Heart right ventricle (tissue), 16 donors: ENCODE data around the gene TPRX1. TPM values are rescaled to one million over a fixed set of nuclear protein-coding genes. Genes with fewer than 3 reads are reported as not detected.

Experiments used
- ATAC-seq, 8 donors: fragments of 200-7000 bp; cut with Tn5 transposase; one replicate each; pipeline ENCODE4 v1.9.1; 2020; ENCODE audit warnings: mild to moderate bottlenecking in 8 of 8, moderate library complexity in 8 of 8, moderate number of reproducible peaks in 1 of 8
- DNase-seq, 2 donors: peaks; one replicate each; pipeline ENCODE4 v3.0.0-alpha.2; 2020
- H3K27ac ChIP-seq, 10 donors: fragments of 200-600 bp; sonication (generic) in 2 of 10; one replicate each; pipeline versions ENCODE4 v1.5.0 to v1.8.0; 2020 to 2022; ENCODE audit warnings: mild to moderate bottlenecking in 3 of 10
- H3K27me3 ChIP-seq, 7 donors: fragments of 200-600 bp; one replicate each; pipeline ENCODE4 v1.8.0; 2021 to 2022; ENCODE audit warnings: mild to moderate bottlenecking in 2 of 7
- H3K36me3 ChIP-seq, 9 donors: fragments of 200-600 bp; sonication (generic) in 1 of 9; one replicate each; pipeline versions ENCODE4 v1.5.0 to v1.8.0; 2020 to 2022; ENCODE audit warnings: mild to moderate bottlenecking in 2 of 9
- H3K4me1 ChIP-seq, 9 donors: fragments of 200-600 bp; sonication (generic) in 1 of 9; one replicate each; pipeline versions ENCODE4 v1.5.0 to v1.8.0; 2020 to 2022; ENCODE audit warnings: mild to moderate bottlenecking in 4 of 9
- H3K4me3 ChIP-seq, 10 donors: fragments of 200-600 bp; sonication (generic) in 2 of 10; one replicate each; pipeline versions ENCODE4 v1.5.0 to v1.8.0; 2020 to 2022; ENCODE audit warnings: mild to moderate bottlenecking in 7 of 10, moderate library complexity in 2 of 10
- H3K9me3 ChIP-seq, 11 donors: fragments of 200-600 bp in 10 of 11; sonication (generic) in 2 of 11; one replicate each; pipeline versions ENCODE4 v1.5.0 to v1.8.0; 2013 to 2022; ENCODE audit warnings: mild to moderate bottlenecking in 2 of 11, control low read depth in 1 of 11, moderate library complexity in 1 of 11
- CTCF ChIP-seq, 9 donors: fragments of 200-600 bp; sonication (generic) in 2 of 9; IDR thresholded peaks; one replicate each; pipeline versions ENCODE4 v1.5.0 to v1.8.0; 2021 to 2022; ENCODE audit warnings: antibody characterized with exemption in 9 of 9, mild to moderate bottlenecking in 5 of 9, moderate library complexity in 1 of 9
- WGBS, 2 donors: extraction: QIAGEN DNeasy Blood & Tissue Kit; methylation state at CpG; one replicate each; pipeline ENCODE4 v1.1.7; 2013; ENCODE audit warnings: inconsistent platforms in 1 of 2; 5-methylcytosine and 5-hydroxymethylcytosine counted together
- intact Hi-C, 10 donors: fragments of 100-400 bp; cut with DNase I; formaldehyde crosslinking; loops; one replicate each; pipeline versions ENCODE4 v1.11.1 to v1.14.2; 2022
- polyA plus RNA-seq, 2 donors: library from polyadenylated mRNA; stranded (reverse); fragments of 200-250 nt; gene quantifications; one replicate each; pipeline ENCODE4 v1.2.3, GENCODE V29; 2013
- total RNA-seq, 10 donors: library from RNA; stranded (reverse); fragmentation: NEBNext Ultra II Directional in 3 of 10; extraction: Animal tissue kit (Norgen Biotek cat#: 25700) in 3 of 10; gene quantifications; one replicate each; pipeline versions ENCODE4 v1.2.1 to v1.2.4, GENCODE V29; 2021 to 2023
- donor health status: Arrhythmogenic right ventricular cardiomyopathy.
- donor health status: ischemic (EF 13 %, LVEDD 7.1; RV severe dilation, severe dysfunction).
- donor health status: healthy with polysubstance abuse.
- donor health status: DM: no; HTN: yes; CAD: no.
- donor health status: DM: no; HTN: no; CAD: no.
- donor health status: ischemic (EF 25% LVEDD 6.9; RV normal size, moderate dysfunction).
- donor health status: ischemic (EF 25% LVEDD 5.7; RV mildly dilated, moderate dysfunction).
- donor health status: healthy.
- donor health status: DM: yes; HTN: yes; CAD: no.
- donor health status: Ischemic cardiomyopathy.
- donor health status: ischemic (EF 35%, LVEDD 5.7; RV mildly dilated, moderate dysfunction).
- donor health status: nonischemic (EF 11% LVEDD 7.7; RV severe dilation, severe dysfunction).
- donor health status: DM: yes; HTN: yes; CAD: no.
- donor health status: PGD.
- donor health status: ischemic (EF 29% LVEDD 5.4; RV normal size, mild dysfunction).
- donor health status: nonischemic (EF 23%, LVEDD 6.1; RV moderate dilation, normal function).

The TPRX1 gene
- total and polyA plus RNA-seq, 12 donors = not detected

- peaks cover 0 to 29% (median 9%) of the 10 kb centered on the region in 7 donors for H3K27me3 ChIP-seq
- ATAC-seq (no peak), DNase-seq (no peak)
- no peaks in the 10 kb centered on the region for H3K36me3 ChIP-seq
- peaks cover 0 to 7% (median 0%) of the 10 kb centered on the region in 11 donors for H3K9me3 ChIP-seq
- H3K4me3 ChIP-seq = no peak overlapping the region
- no peak overlapping the region for H3K27ac ChIP-seq
- TF ChIP-seq CTCF (IDR thresholded peaks at IDR 0.05) = no peak
- 87 to 92% methylated on average over 6 of the region's 6 CpGs for WGBS, 2 donors
- H3K4me1 ChIP-seq = no peaks in the 10 kb centered on the region
- intact Hi-C loops = no loop called here
These were observed 22.4 kb upstream of the TPRX1 start for GRCh38 chr19:47826800-47827199.

GRCh38 chr19:47824396-47824795, 20.0 kb upstream of the TPRX1 start:
- intact Hi-C loops = no loop called here
- no peak overlapping the region for H3K27ac ChIP-seq
- peaks cover 0 to 7% (median 0%) of the 10 kb centered on the region in 11 donors for H3K9me3 ChIP-seq
- ATAC-seq (no peak), DNase-seq (no peak)
- peaks cover 0 to 49% (median 27%) of the 10 kb centered on the region in 7 donors for H3K27me3 ChIP-seq
- no peak overlapping the region for H3K4me3 ChIP-seq
- H3K36me3 ChIP-seq = no peaks in the 10 kb centered on the region
- WGBS, 2 donors = 74 to 80% methylated on average over 6 of the region's 6 CpGs
- no peak for TF ChIP-seq CTCF (IDR thresholded peaks at IDR 0.05)
- H3K4me1 ChIP-seq = no peaks in the 10 kb centered on the region

- TF ChIP-seq CTCF (IDR thresholded peaks at IDR 0.05) = no peak
- Histone ChIP-seq H3K4me3 (no peak within 1 kb of the TSS), H3K9me3 (peaks cover 0 to 3% (median 0%) of the 10 kb centered on the region in 11 donors), H3K27ac (no peak within 1 kb of the TSS), H3K36me3 (no peaks in the 10 kb centered on the region), H3K4me1 (no peaks in the 10 kb centered on the region), H3K27me3 (peaks cover 0 to 58% (median 37%) of the 10 kb centered on the region in 7 donors)
- DNase-seq = no peak
- intact Hi-C loops = no loop called here
- WGBS, 2 donors = 34 to 37% methylated on average over 15 of the region's 15 CpGs
- no peak for ATAC-seq
These were observed 17.2 kb upstream of the TPRX1 start, which contains the start of gene CRX for GRCh38 chr19:47821460-47822020. TSS of gene CRX (plus strand) at chr19:47821937. CDS start at chr19:47834444, 12,507 bp downstream.

GRCh38 chr19:47820410-47820809, 16.1 kb upstream of the TPRX1 start:
- no peak overlapping the region for H3K4me3 ChIP-seq
- 60 to 70% methylated on average over 2 of the region's 2 CpGs for WGBS, 2 donors
- H3K9me3 ChIP-seq = no peaks in the 10 kb centered on the region
- H3K4me1 ChIP-seq = no peaks in the 10 kb centered on the region
- H3K36me3 ChIP-seq = no peaks in the 10 kb centered on the region
- peaks cover 0 to 54% (median 37%) of the 10 kb centered on the region in 7 donors for H3K27me3 ChIP-seq
- DNase-seq (no peak), ATAC-seq (no peak)
- TF ChIP-seq CTCF (IDR thresholded peaks at IDR 0.05) = no peak
- no peak overlapping the region for H3K27ac ChIP-seq
- intact Hi-C loops = no loop called here
